ENCODE results near the gene GLP2R.

Gene GLP2R

GRCh38 chr17:9922012-9922848, 96.5 kb downstream of the GLP2R start:
- H3K36me3 ChIP-seq (replicated peaks in 1 of 2; ENCODE audit: control insufficient read depth in 2 of 2, insufficient read depth in 2 of 2, low read length in 2 of 2): no peaks in the 10 kb centered on the region
- H3K4ac ChIP-seq (ENCODE audit: low read length): no peak overlapping the region
- H3K4me1 ChIP-seq (ENCODE audit: control insufficient read depth in 2 of 2, insufficient read depth in 1 of 2, low read depth in 1 of 2, low read length in 2 of 2): peaks cover 0 to 2% of the 10 kb centered on the region in 2 donors
- no peak overlapping the region for H3K18ac ChIP-seq (ENCODE audit: low read length)
- DNase-seq (ENCODE audit: low spot score): no peak
- no peak overlapping the region for H4K8ac ChIP-seq (ENCODE audit: low read depth, low read length)
- no peak overlapping the region for H3K4me2 ChIP-seq (ENCODE audit: insufficient read depth, low read length, poor library complexity, severe bottlenecking)
- H3K27me3 ChIP-seq (ENCODE audit: control insufficient read depth in 3 of 3, insufficient read depth in 3 of 3, low read depth in 1 of 3, low read length in 3 of 3): no peaks in the 10 kb centered on the region
- no peak overlapping the region for H2BK120ac ChIP-seq (ENCODE audit: low read depth, low read length)
- no CpG with 5 or more reads among the region's 14 CpGs for WGBS, 2 donors (ENCODE audit: extremely low coverage in 2 of 2, insufficient read length in 2 of 2, insufficient replicate concordance in 1 of 2)
- H3K14ac ChIP-seq (ENCODE audit: low read length): no peak overlapping the region
- H2BK15ac ChIP-seq (ENCODE audit: low read length): no peak overlapping the region
- no peak overlapping the region for H2BK5ac ChIP-seq (ENCODE audit: low read length)
- H3K23ac ChIP-seq (ENCODE audit: low read depth, low read length, poor library complexity): no peak overlapping the region
- no peak overlapping the region for H2AFZ ChIP-seq (ENCODE audit: low read length)
- no peaks in the 10 kb centered on the region for H3K9me3 ChIP-seq (replicated peaks in 1 of 2; ENCODE audit: control insufficient read depth in 2 of 2, insufficient read depth in 1 of 2, low read depth in 1 of 2, low read length in 2 of 2)
- H2BK12ac ChIP-seq (ENCODE audit: low read length): no peak overlapping the region
- no peak overlapping the region for H3K9ac ChIP-seq (ENCODE audit: low read depth, low read length, poor library complexity)
- no peak overlapping the region for H3K4me3 ChIP-seq (ENCODE audit: low read length in 2 of 2)
- no peak overlapping the region for H3K27ac ChIP-seq (replicated peaks; ENCODE audit: low read length)
- no peak overlapping the region for H2AK5ac ChIP-seq (ENCODE audit: low read depth, low read length)
- H4K91ac ChIP-seq (ENCODE audit: low read depth, low read length, poor library complexity): no peak overlapping the region
- H3K79me1 ChIP-seq (ENCODE audit: low read depth, low read length): no peaks in the 10 kb centered on the region

DNA sequence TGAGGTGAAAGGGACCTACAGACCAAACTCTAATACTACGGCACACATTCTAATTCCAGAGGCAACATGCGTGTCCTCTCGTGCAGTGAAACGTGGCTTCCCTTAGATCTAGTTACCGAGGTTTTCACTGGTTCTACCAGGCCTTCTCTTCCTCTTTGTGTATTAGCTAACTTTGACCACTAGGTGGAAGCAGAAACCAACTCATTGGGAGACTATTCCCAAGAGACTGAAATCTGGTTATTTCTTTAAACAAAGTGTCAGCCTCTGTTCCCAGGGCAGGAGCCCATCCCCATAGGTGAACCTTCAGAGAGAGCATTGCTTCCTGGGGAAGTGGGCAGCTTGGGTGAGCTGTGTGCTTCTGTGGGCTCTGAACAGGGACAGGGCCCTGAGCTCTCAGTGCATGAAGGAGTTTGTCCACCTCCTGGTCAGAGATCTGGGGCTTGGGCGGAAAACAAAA, 99.0 kb downstream of the GLP2R start:
- H3K4me1 ChIP-seq (ENCODE audit: control insufficient read depth in 2 of 2, insufficient read depth in 1 of 2, low read depth in 1 of 2, low read length in 2 of 2): peaks cover 0 to 2% of the 10 kb centered on the region in 2 donors
- no peak overlapping the region for H3K18ac ChIP-seq (ENCODE audit: low read length)
- H3K9me3 ChIP-seq (replicated peaks in 1 of 2; ENCODE audit: control insufficient read depth in 2 of 2, insufficient read depth in 1 of 2, low read depth in 1 of 2, low read length in 2 of 2): no peaks in the 10 kb centered on the region
- H3K23ac ChIP-seq (ENCODE audit: low read depth, low read length, poor library complexity): no peak overlapping the region
- H4K8ac ChIP-seq (ENCODE audit: low read depth, low read length): no peak overlapping the region
- H3K4me3 ChIP-seq (ENCODE audit: low read length in 2 of 2): no peak overlapping the region
- H2BK12ac ChIP-seq (ENCODE audit: low read length): no peak overlapping the region
- no peak overlapping the region for H2BK5ac ChIP-seq (ENCODE audit: low read length)
- H3K9ac ChIP-seq (ENCODE audit: low read depth, low read length, poor library complexity): no peak overlapping the region
- no peaks in the 10 kb centered on the region for H3K27me3 ChIP-seq (ENCODE audit: control insufficient read depth in 3 of 3, insufficient read depth in 3 of 3, low read depth in 1 of 3, low read length in 3 of 3)
- no peak overlapping the region for H4K91ac ChIP-seq (ENCODE audit: low read depth, low read length, poor library complexity)
- H3K14ac ChIP-seq (ENCODE audit: low read length): no peak overlapping the region
- no peaks in the 10 kb centered on the region for H3K79me1 ChIP-seq (ENCODE audit: low read depth, low read length)
- no CpG with 5 or more reads among the region's 6 CpGs for WGBS, 2 donors (ENCODE audit: extremely low coverage in 2 of 2, insufficient read length in 2 of 2, insufficient replicate concordance in 1 of 2)
- peak; percentile 78 for DNase-seq (ENCODE audit: low spot score)
- no peak overlapping the region for H3K4ac ChIP-seq (ENCODE audit: low read length)
- peak overlapping the region; percentile 1 for H2BK15ac ChIP-seq (ENCODE audit: low read length)
- H3K36me3 ChIP-seq (replicated peaks in 1 of 2; ENCODE audit: control insufficient read depth in 2 of 2, insufficient read depth in 2 of 2, low read length in 2 of 2): no peaks in the 10 kb centered on the region
- no peak overlapping the region for H2AK5ac ChIP-seq (ENCODE audit: low read depth, low read length)
- H3K27ac ChIP-seq (replicated peaks; ENCODE audit: low read length): no peak overlapping the region
- no peak overlapping the region for H2BK120ac ChIP-seq (ENCODE audit: low read depth, low read length)
- H3K4me2 ChIP-seq (ENCODE audit: insufficient read depth, low read length, poor library complexity, severe bottlenecking): no peak overlapping the region
- H2AFZ ChIP-seq (ENCODE audit: low read length): peak overlapping the region; percentile 8

DNA sequence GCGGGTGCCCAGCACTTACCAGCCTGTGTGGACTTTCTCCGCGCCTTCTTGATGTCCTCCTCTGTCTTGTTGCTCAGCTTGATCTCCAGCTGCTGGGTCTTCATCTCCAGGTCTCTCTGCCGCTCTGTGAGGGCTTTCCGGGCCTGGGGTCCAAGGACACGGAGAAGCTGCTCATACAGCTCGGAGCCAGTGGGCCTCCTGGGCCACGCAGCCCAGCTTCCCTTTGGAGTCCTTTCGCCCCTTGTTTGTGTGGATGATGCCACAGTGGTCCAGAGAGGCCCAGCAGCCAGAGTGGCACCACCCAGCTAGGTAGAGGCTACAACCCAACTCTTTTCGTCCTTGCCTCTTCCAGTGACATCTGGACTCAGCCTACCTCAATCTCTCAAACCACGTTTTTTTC, 99.7 kb downstream of the GLP2R start:
- Histone ChIP-seq H3K4me3 (ENCODE audit: low read length in 2 of 2) (no peak overlapping the region), H3K4ac (ENCODE audit: low read length) (no peak overlapping the region), H3K18ac (ENCODE audit: low read length) (peak overlapping the region; percentile 81), H3K23ac (ENCODE audit: low read depth, low read length, poor library complexity) (no peak overlapping the region), H3K36me3 (replicated peaks in 1 of 2; ENCODE audit: control insufficient read depth in 2 of 2, insufficient read depth in 2 of 2, low read length in 2 of 2) (no peaks in the 10 kb centered on the region), H3K27me3 (ENCODE audit: control insufficient read depth in 3 of 3, insufficient read depth in 3 of 3, low read depth in 1 of 3, low read length in 3 of 3) (no peaks in the 10 kb centered on the region), H2BK15ac (ENCODE audit: low read length) (peak overlapping the region; percentile 1), H2AK5ac (ENCODE audit: low read depth, low read length) (peak overlapping the region; percentile 48), H3K27ac (replicated peaks; ENCODE audit: low read length) (no peak overlapping the region), H3K79me1 (ENCODE audit: low read depth, low read length) (no peaks in the 10 kb centered on the region), H2BK12ac (ENCODE audit: low read length) (no peak overlapping the region), H3K14ac (ENCODE audit: low read length) (no peak overlapping the region), H2BK120ac (ENCODE audit: low read depth, low read length) (no peak overlapping the region), H2BK5ac (ENCODE audit: low read length) (no peak overlapping the region), H3K4me1 (ENCODE audit: control insufficient read depth in 2 of 2, insufficient read depth in 1 of 2, low read depth in 1 of 2, low read length in 2 of 2) (peaks cover 0 to 2% of the 10 kb centered on the region in 2 donors), H4K91ac (ENCODE audit: low read depth, low read length, poor library complexity) (no peak overlapping the region), H4K8ac (ENCODE audit: low read depth, low read length) (no peak overlapping the region), H3K9me3 (replicated peaks in 1 of 2; ENCODE audit: control insufficient read depth in 2 of 2, insufficient read depth in 1 of 2, low read depth in 1 of 2, low read length in 2 of 2) (no peaks in the 10 kb centered on the region), H3K9ac (ENCODE audit: low read depth, low read length, poor library complexity) (no peak overlapping the region), H2AFZ (ENCODE audit: low read length) (no peak overlapping the region), H3K4me2 (ENCODE audit: insufficient read depth, low read length, poor library complexity, severe bottlenecking) (no peak overlapping the region)
- no peak for DNase-seq (ENCODE audit: low spot score)
- no CpG with 5 or more reads among the region's 11 CpGs for WGBS, 2 donors (ENCODE audit: extremely low coverage in 2 of 2, insufficient read length in 2 of 2, insufficient replicate concordance in 1 of 2)

DNA sequence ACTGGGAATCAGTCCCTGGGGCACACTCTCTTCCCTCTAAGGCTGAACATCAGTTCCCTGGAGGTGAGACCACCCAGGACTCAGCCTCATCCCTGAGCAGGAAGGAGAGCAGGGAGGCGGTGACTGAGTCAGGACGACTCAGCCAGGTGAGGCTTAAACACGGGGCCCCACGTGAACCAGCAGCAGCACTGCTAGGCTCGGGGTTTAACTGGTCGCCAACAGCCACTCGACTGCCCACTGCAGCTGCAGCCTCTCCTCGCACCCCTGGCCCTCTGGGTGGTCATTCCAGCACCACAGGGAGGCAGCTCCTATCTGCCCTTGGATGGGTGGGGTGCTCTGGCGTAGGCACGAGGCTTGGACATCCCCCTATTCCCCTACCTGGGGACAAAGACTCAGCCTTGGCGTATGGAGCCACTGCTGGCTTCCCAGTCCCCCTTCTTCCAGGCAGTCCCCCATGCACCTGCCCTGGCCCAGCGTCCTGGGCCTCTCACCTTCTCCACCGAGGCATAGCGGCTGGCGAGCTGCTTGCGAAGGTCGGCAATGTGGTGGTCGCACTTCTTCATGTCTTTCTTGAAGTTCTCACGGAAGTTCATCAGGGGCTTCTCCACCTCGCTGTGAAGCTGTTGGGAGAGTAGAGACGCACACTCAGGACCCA, 100.6 kb downstream of the GLP2R start:
- peaks cover 0 to 5% of the 10 kb centered on the region in 2 donors for H3K4me1 ChIP-seq (ENCODE audit: control insufficient read depth in 2 of 2, insufficient read depth in 1 of 2, low read depth in 1 of 2, low read length in 2 of 2)
- peak overlapping the region; percentile 75 for H2BK5ac ChIP-seq (ENCODE audit: low read length)
- peak overlapping the region; percentile 15 for H4K91ac ChIP-seq (ENCODE audit: low read depth, low read length, poor library complexity)
- H3K27ac ChIP-seq (replicated peaks; ENCODE audit: low read length): no peak overlapping the region
- H2AK5ac ChIP-seq (ENCODE audit: low read depth, low read length): peak overlapping the region; percentile 3
- no CpG with 5 or more reads among the region's 21 CpGs for WGBS, 2 donors (ENCODE audit: extremely low coverage in 2 of 2, insufficient read length in 2 of 2, insufficient replicate concordance in 1 of 2)
- DNase-seq (ENCODE audit: low spot score): no peak
- peak overlapping the region; percentile 14 for H2BK15ac ChIP-seq (ENCODE audit: low read length)
- H3K4ac ChIP-seq (ENCODE audit: low read length): no peak overlapping the region
- no peak overlapping the region for H3K4me2 ChIP-seq (ENCODE audit: insufficient read depth, low read length, poor library complexity, severe bottlenecking)
- H3K79me1 ChIP-seq (ENCODE audit: low read depth, low read length): no peaks in the 10 kb centered on the region
- peak overlapping the region; percentile 86 for H2BK12ac ChIP-seq (ENCODE audit: low read length)
- peak overlapping the region; percentile 61 for H3K18ac ChIP-seq (ENCODE audit: low read length)
- peak overlapping the region; percentile 40 for H3K23ac ChIP-seq (ENCODE audit: low read depth, low read length, poor library complexity)
- peak overlapping the region; percentile 51 for H3K9ac ChIP-seq (ENCODE audit: low read depth, low read length, poor library complexity)
- no peaks in the 10 kb centered on the region for H3K27me3 ChIP-seq (ENCODE audit: control insufficient read depth in 3 of 3, insufficient read depth in 3 of 3, low read depth in 1 of 3, low read length in 3 of 3)
- no peak overlapping the region for H3K14ac ChIP-seq (ENCODE audit: low read length)
- H2BK120ac ChIP-seq (ENCODE audit: low read depth, low read length): no peak overlapping the region
- H3K4me3 ChIP-seq (ENCODE audit: low read length in 2 of 2): no peak overlapping the region
- H3K36me3 ChIP-seq (replicated peaks in 1 of 2; ENCODE audit: control insufficient read depth in 2 of 2, insufficient read depth in 2 of 2, low read length in 2 of 2): no peaks in the 10 kb centered on the region
- H4K8ac ChIP-seq (ENCODE audit: low read depth, low read length): no peak overlapping the region
- no peak overlapping the region for H2AFZ ChIP-seq (ENCODE audit: low read length)
- no peaks in the 10 kb centered on the region for H3K9me3 ChIP-seq (replicated peaks in 1 of 2; ENCODE audit: control insufficient read depth in 2 of 2, insufficient read depth in 1 of 2, low read depth in 1 of 2, low read length in 2 of 2)
